H1 (cell line): ENCODE measurements around the gene OR1N1. TPM values are rescaled to one million over a fixed set of nuclear protein-coding genes. Genes with fewer than 3 reads are reported as not detected.

ENCODE experiments used
- CTCF ChIA-PET: fragments of 300-600 bp; sonication (Branson Sonifier 250); formaldehyde crosslinking; loops from one replicate; lab custom pipeline; 2021; ENCODE audit not compliant: partially characterized antibody; lab: Charles Lee
- POLR2A ChIA-PET: fragments of 300-600 bp; sonication (Branson Sonifier 250); formaldehyde crosslinking; loops from one replicate; lab custom pipeline; 2021; ENCODE audit warnings: inconsistent platforms; ENCODE audit not compliant: partially characterized antibody; lab: Charles Lee
- DNase-seq, 2 experiments: peaks; one replicate each; pipeline versions ENCODE4 v3.0.0 to v3.0.0-alpha.2; 2010 to 2022; ENCODE audit warnings: low spot score in 2 of 2, low read depth in 1 of 2, mixed read lengths in 1 of 2
- FAIRE-seq: peaks from 2 replicates; lab custom pipeline; 2011; peaks lifted over from hg19 to GRCh38; lab: Jason Lieb, UNC
- H2AFZ ChIP-seq: 2 replicates; pipeline ENCODE4 v1.8.1; 2012; ENCODE audit warnings: low read length, inconsistent platforms
- H2AK5ac ChIP-seq: 2 replicates; pipeline ENCODE4 v1.6.1; 2013; ENCODE audit warnings: low read depth, low read length
- H2BK120ac ChIP-seq: replicated peaks from 2 replicates; pipeline ENCODE3; 2013; ENCODE audit warnings: low read depth, low read length, inconsistent platforms
- H2BK12ac ChIP-seq: 2 replicates; pipeline ENCODE4 v1.6.1; 2013; ENCODE audit warnings: low read depth, low read length
- H2BK15ac ChIP-seq: 2 replicates; pipeline ENCODE4 v1.6.1; 2013; ENCODE audit warnings: low read length
- H2BK20ac ChIP-seq: 2 replicates; pipeline ENCODE4 v1.6.1; 2013; ENCODE audit warnings: low read length
- H2BK5ac ChIP-seq: 2 replicates; pipeline ENCODE4 v1.6.1; 2013; ENCODE audit warnings: low read depth, low read length
- H3K14ac ChIP-seq: 2 replicates; pipeline ENCODE4 v1.6.1; 2013; ENCODE audit warnings: inconsistent platforms; ENCODE audit not compliant: insufficient read length
- H3K18ac ChIP-seq: 2 replicates; pipeline ENCODE4 v1.6.1; 2013; ENCODE audit warnings: low read length; ENCODE audit errors: extremely low read depth
- H3K23ac ChIP-seq: 2 replicates; pipeline ENCODE4 v1.6.1; 2013; ENCODE audit warnings: inconsistent platforms; ENCODE audit not compliant: insufficient read length
- H3K23me2 ChIP-seq: 2 replicates; pipeline ENCODE4 v1.6.1; 2013; ENCODE audit warnings: low read depth, low read length
- H3K27ac ChIP-seq: 2 replicates; pipeline ENCODE4 v1.6.1; 2011; ENCODE audit warnings: low read depth, low read length, inconsistent platforms
- H3K27me3 ChIP-seq, 4 experiments: replicated peaks in 1 of 4; 1 replicate in 1 of 4; 2 replicates in 3 of 4; pipeline versions ENCODE4 v1.6.1 to v1.8.1; 2011 to 2013; ENCODE audit warnings: low read length in 3 of 4, mild to moderate bottlenecking in 3 of 4, inconsistent platforms in 2 of 4, mixed read lengths in 2 of 4, moderate library complexity in 1 of 4; ENCODE audit not compliant: control insufficient read depth in 3 of 4, insufficient read depth in 3 of 4; ENCODE audit errors: extremely low read depth in 1 of 4
- H3K36me3 ChIP-seq, 4 experiments: 2 replicates each; pipeline versions ENCODE4 v1.6.1 to v1.8.1; 2011 to 2013; ENCODE audit warnings: mild to moderate bottlenecking in 4 of 4, low read length in 3 of 4, moderate library complexity in 2 of 4, control low read depth in 1 of 4, inconsistent platforms in 1 of 4; ENCODE audit not compliant: insufficient read depth in 4 of 4, control insufficient read depth in 2 of 4
- H3K4ac ChIP-seq: replicated peaks from 2 replicates; pipeline ENCODE3; 2013; ENCODE audit warnings: low read length, low read depth, mixed read lengths, inconsistent platforms; ENCODE audit not compliant: insufficient read length
- H3K4me1 ChIP-seq, 4 experiments: replicated peaks in 1 of 4; 1 replicate in 1 of 4; 2 replicates in 3 of 4; pipeline versions ENCODE4 v1.6.1 to v1.8.1; 2011 to 2013; ENCODE audit warnings: low read length in 3 of 4, inconsistent platforms in 2 of 4, mixed read lengths in 1 of 4; ENCODE audit not compliant: insufficient read depth in 4 of 4, control insufficient read depth in 3 of 4
- H3K4me2 ChIP-seq, 2 experiments: 2 replicates each; pipeline versions ENCODE4 v1.6.1 to v1.8.1; 2011 to 2013; ENCODE audit warnings: low read depth in 2 of 2, low read length in 2 of 2, control low read depth in 1 of 2, inconsistent platforms in 1 of 2, mild to moderate bottlenecking in 1 of 2; ENCODE audit not compliant: insufficient read depth in 1 of 2
- H3K4me3 ChIP-seq, 4 experiments: fragments of 200-600, 300-600 bp in 1 of 4; sonication (generic), shearing (Covaris generic), sonication (Bioruptor Twin) in 1 of 4; 2 replicates each; pipeline versions ENCODE4 v1.5.1 to v1.8.1; 2011 to 2016; ENCODE audit warnings: low read length in 4 of 4, low read depth in 3 of 4, control low read depth in 2 of 4, inconsistent platforms in 2 of 4, mild to moderate bottlenecking in 2 of 4, mixed read lengths in 1 of 4, moderate library complexity in 1 of 4; ENCODE audit not compliant: insufficient read depth in 2 of 4; ENCODE audit errors: extremely low read depth in 1 of 4
- H3K56ac ChIP-seq: replicated peaks from 2 replicates; pipeline ENCODE3; 2013; ENCODE audit warnings: low read depth, mild to moderate bottlenecking, mixed read lengths, low read length, inconsistent platforms; ENCODE audit not compliant: insufficient read length
- H3K79me1 ChIP-seq: 2 replicates; pipeline ENCODE4 v1.6.1; 2013; ENCODE audit warnings: low read depth, low read length, control low read depth
- H3K79me2 ChIP-seq, 2 experiments: 2 replicates each; pipeline versions ENCODE4 v1.6.1 to v1.8.1; 2012 to 2013; ENCODE audit warnings: low read length in 2 of 2, mild to moderate bottlenecking in 2 of 2, inconsistent platforms in 1 of 2; ENCODE audit not compliant: insufficient read depth in 2 of 2, control insufficient read depth in 1 of 2
- H3K9ac ChIP-seq, 4 experiments: replicated peaks in 1 of 4; 1 replicate in 1 of 4; 2 replicates in 3 of 4; pipeline versions ENCODE4 v1.6.1 to v1.8.1; 2011 to 2013; ENCODE audit warnings: low read depth in 3 of 4, low read length in 3 of 4, control low read depth in 2 of 4, mild to moderate bottlenecking in 2 of 4, moderate library complexity in 2 of 4, inconsistent platforms in 1 of 4; ENCODE audit errors: extremely low read depth in 1 of 4
- H3K9me3 ChIP-seq, 2 experiments: 2 replicates each; pipeline versions ENCODE4 v1.6.1 to v1.8.1; 2012 to 2013; ENCODE audit warnings: mild to moderate bottlenecking in 2 of 2, moderate library complexity in 2 of 2, control low read depth in 1 of 2, inconsistent platforms in 1 of 2, low read depth in 1 of 2, low read length in 1 of 2, mixed read lengths in 1 of 2; ENCODE audit not compliant: insufficient read depth in 2 of 2
- H4K20me1 ChIP-seq, 2 experiments: replicated peaks in 1 of 2; 2 replicates each; pipeline versions ENCODE3 to v1.8.1; 2011 to 2013; ENCODE audit warnings: inconsistent platforms in 2 of 2, low read length in 2 of 2, mild to moderate bottlenecking in 1 of 2; ENCODE audit not compliant: insufficient read depth in 2 of 2, control insufficient read depth in 1 of 2
- H4K5ac ChIP-seq: 2 replicates; pipeline ENCODE4 v1.6.1; 2013; ENCODE audit warnings: low read length, low read depth, mixed read lengths, inconsistent platforms; ENCODE audit not compliant: insufficient read length
- H4K8ac ChIP-seq: 2 replicates; pipeline ENCODE4 v1.8.0; 2013; ENCODE audit warnings: mild to moderate bottlenecking, moderate library complexity, low read length, inconsistent platforms; ENCODE audit not compliant: insufficient read depth; ENCODE audit errors: extremely low read depth
- H4K91ac ChIP-seq: replicated peaks from 2 replicates; pipeline ENCODE3; 2013; ENCODE audit warnings: low read length, mixed read lengths, inconsistent platforms; ENCODE audit not compliant: insufficient read length
- CREB1 ChIP-seq: IDR thresholded peaks from 2 replicates; pipeline ENCODE4 v1.6.1; 2012; ENCODE audit warnings: inconsistent platforms
- EGR1 ChIP-seq: IDR thresholded peaks from 2 replicates; pipeline ENCODE4 v1.6.1; 2011; ENCODE audit warnings: low read depth, low read length, borderline replicate concordance
- FOSL1 ChIP-seq: IDR thresholded peaks from 2 replicates; pipeline ENCODE4 v1.6.1; 2011; ENCODE audit warnings: mild to moderate bottlenecking, low read depth, low read length, moderate library complexity; ENCODE audit not compliant: insufficient read depth
- RFX5 ChIP-seq: IDR thresholded peaks from 2 replicates; pipeline ENCODE4 v1.6.1; 2011; ENCODE audit warnings: low read depth, low read length, improper control_type of control experiment, borderline replicate concordance
- WGBS, 2 experiments: shearing (Covaris generic) in 1 of 2; methylation state at CpG; one replicate each; pipeline versions ENCODE4 v1.1.6 to v1.1.7; 2013 to 2015; ENCODE audit warnings: low lambda C conversion rate in 2 of 2, mixed read lengths in 2 of 2, inconsistent platforms in 1 of 2, low coverage in 1 of 2, missing lambda C conversion rate in 1 of 2; ENCODE audit not compliant: insufficient replicate concordance in 2 of 2, insufficient coverage in 1 of 2, insufficient read length in 1 of 2; ENCODE audit errors: extremely low coverage in 1 of 2, missing lambda C conversion rate in 1 of 2; 5-methylcytosine and 5-hydroxymethylcytosine counted together
- polyA plus RNA-seq, 7 experiments: library from polyadenylated mRNA; depleted of rRNA in 3 of 7; stranded (reverse) in 5 of 7; unstranded in 2 of 7; fragments of >200 nt in 5 of 7; fragments of 200-250 nt in 2 of 7; gene quantifications; 1 replicate in 5 of 7; 2 replicates in 1 of 7; 4 replicates in 1 of 7; pipeline versions ENCODE4 v1.2.1 to v1.2.3, GENCODE V29; 2011 to 2013; ENCODE audit warnings: missing spikeins in 2 of 7, mixed read lengths in 2 of 7
- total RNA-seq: library from RNA; stranded (reverse); fragmentation: NEBNext Ultra II Directional; extraction: Animal tissue kit (Norgen Biotek cat#: 25700); gene quantifications from 2 replicates; pipeline ENCODE4 v1.2.1, GENCODE V29; 2021
- TF ChIP-seq, protein P1 (sequence below), 3 experiments: IDR thresholded peaks; 1 replicate in 2 of 3; 2 replicates in 1 of 3; pipeline versions ENCODE4 v1.5.1 to v1.6.1; 2011; ENCODE audit warnings: low read length in 3 of 3, mild to moderate bottlenecking in 3 of 3, inconsistent platforms in 2 of 3, low read depth in 1 of 3, moderate library complexity in 1 of 3; ENCODE audit not compliant: insufficient read depth in 1 of 3; ENCODE audit errors: control extremely low read depth in 1 of 3

Gene OR1N1
- total and polyA plus RNA-seq, 2 of the 8 experiments (the other 6 are each of a cell fraction or from before 2014, with no cell fraction given) = not detected

DNA sequence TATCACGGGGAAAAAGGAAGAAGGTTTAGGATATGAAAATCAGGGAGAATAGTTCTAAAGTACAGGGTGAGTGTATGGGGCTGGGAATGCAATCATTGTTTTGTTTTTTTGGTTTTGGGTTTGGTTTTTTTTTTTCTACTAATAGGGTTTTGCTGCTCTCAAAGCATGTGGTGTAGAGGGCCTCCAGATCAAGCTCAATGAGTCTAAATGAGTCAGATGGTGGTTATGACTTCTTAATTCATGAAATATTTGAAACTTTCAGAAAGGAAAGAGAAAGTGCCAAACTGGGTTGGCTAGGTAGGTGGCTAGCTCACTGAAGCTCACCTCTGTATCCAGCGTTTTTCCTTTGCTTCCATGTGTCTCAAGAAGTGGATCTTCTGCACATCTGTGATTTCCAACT lies 45.4 kb upstream of the OR1N1 start:
- H3K79me1 ChIP-seq = no peaks in the 10 kb centered on the region
- H2BK15ac ChIP-seq = no peak overlapping the region
- no peak overlapping the region for H3K14ac ChIP-seq
- H3K27me3 ChIP-seq = no peaks in the 10 kb centered on the region
- H3K4me2 ChIP-seq = no peak overlapping the region
- H3K36me3 ChIP-seq = no peaks in the 10 kb centered on the region
- no peak overlapping the region for H2AK5ac ChIP-seq
- no peak overlapping the region for H3K9ac ChIP-seq
- TF ChIP-seq RFX5 (no peak), CREB1 (no peak), EGR1 (no peak), FOSL1 (no peak)
- TF ChIP-seq, protein P1, sequence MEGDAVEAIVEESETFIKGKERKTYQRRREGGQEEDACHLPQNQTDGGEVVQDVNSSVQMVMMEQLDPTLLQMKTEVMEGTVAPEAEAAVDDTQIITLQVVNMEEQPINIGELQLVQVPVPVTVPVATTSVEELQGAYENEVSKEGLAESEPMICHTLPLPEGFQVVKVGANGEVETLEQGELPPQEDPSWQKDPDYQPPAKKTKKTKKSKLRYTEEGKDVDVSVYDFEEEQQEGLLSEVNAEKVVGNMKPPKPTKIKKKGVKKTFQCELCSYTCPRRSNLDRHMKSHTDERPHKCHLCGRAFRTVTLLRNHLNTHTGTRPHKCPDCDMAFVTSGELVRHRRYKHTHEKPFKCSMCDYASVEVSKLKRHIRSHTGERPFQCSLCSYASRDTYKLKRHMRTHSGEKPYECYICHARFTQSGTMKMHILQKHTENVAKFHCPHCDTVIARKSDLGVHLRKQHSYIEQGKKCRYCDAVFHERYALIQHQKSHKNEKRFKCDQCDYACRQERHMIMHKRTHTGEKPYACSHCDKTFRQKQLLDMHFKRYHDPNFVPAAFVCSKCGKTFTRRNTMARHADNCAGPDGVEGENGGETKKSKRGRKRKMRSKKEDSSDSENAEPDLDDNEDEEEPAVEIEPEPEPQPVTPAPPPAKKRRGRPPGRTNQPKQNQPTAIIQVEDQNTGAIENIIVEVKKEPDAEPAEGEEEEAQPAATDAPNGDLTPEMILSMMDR (IDR thresholded peaks at IDR 0.05; ENCODE audit: control extremely low read depth in 1 of 3, insufficient read depth in 1 of 3, low read depth in 1 of 3, low read length in 3 of 3) = no peak
- CTCF ChIA-PET = no interaction called here
- DNase-seq (no peak), FAIRE-seq (no peak)
- H3K23ac ChIP-seq = no peak overlapping the region
- no peak overlapping the region for H2BK5ac ChIP-seq
- no peak overlapping the region for H4K5ac ChIP-seq
- no peak overlapping the region for H4K91ac ChIP-seq
- no peak overlapping the region for H2AFZ ChIP-seq
- no peak overlapping the region for H4K8ac ChIP-seq
- no peak overlapping the region for H3K4ac ChIP-seq
- H3K9me3 ChIP-seq = peaks cover 53 to 59% of the 10 kb centered on the region in 2 experiments
- no peak overlapping the region for H2BK12ac ChIP-seq
- H3K4me1 ChIP-seq = no peaks in the 10 kb centered on the region
- WGBS, 2 experiments = 54% methylated on average over 2 of the region's 2 CpGs; no CpG with 5 or more reads in 1 of the 2 experiments
- H3K56ac ChIP-seq = no peak overlapping the region
- H4K20me1 ChIP-seq = no peaks in the 10 kb centered on the region
- H3K79me2 ChIP-seq = no peaks in the 10 kb centered on the region
- no peak overlapping the region for H2BK120ac ChIP-seq
- no peak overlapping the region for H3K18ac ChIP-seq
- no peak overlapping the region for H3K27ac ChIP-seq
- no peak overlapping the region for H3K4me3 ChIP-seq
- no peak overlapping the region for H2BK20ac ChIP-seq
- H3K23me2 ChIP-seq = no peaks in the 10 kb centered on the region
- POLR2A ChIA-PET = no interaction called here
